AG04449 (cell line): ENCODE data around the gene SH3BGRL.

Source experiments
- CTCF ChIA-PET: fragments of 350-600 bp; formaldehyde crosslinking; extraction: SDS; loops from one replicate; lab custom pipeline; 2021; ENCODE audit warnings: antibody characterized with exemption; lab: Yijun Ruan, JAX
- POLR2A ChIA-PET: fragments of 400-600, 350-600 bp; formaldehyde crosslinking; extraction: SDS; loops from one replicate; lab custom pipeline; 2020; ENCODE audit warnings: antibody characterized with exemption, inconsistent platforms; lab: Yijun Ruan, JAX
- DNase-seq: peaks from one replicate; pipeline ENCODE4 v3.0.0-alpha.2; 2010; ENCODE audit warnings: low read depth, low spot score
- H3K4me3 ChIP-seq: 2 replicates; pipeline ENCODE4 v1.5.1; 2011; ENCODE audit warnings: low read depth, mild to moderate bottlenecking, control low read depth, low read length
- TF ChIP-seq, protein P1 (sequence below): IDR thresholded peaks from one replicate; pipeline ENCODE4 v1.5.1; 2011; ENCODE audit warnings: mild to moderate bottlenecking, moderate library complexity, low read length, control low read depth, inconsistent platforms; ENCODE audit not compliant: insufficient read depth; ENCODE audit errors: missing control alignments

SH3BGRL gene

DNA sequence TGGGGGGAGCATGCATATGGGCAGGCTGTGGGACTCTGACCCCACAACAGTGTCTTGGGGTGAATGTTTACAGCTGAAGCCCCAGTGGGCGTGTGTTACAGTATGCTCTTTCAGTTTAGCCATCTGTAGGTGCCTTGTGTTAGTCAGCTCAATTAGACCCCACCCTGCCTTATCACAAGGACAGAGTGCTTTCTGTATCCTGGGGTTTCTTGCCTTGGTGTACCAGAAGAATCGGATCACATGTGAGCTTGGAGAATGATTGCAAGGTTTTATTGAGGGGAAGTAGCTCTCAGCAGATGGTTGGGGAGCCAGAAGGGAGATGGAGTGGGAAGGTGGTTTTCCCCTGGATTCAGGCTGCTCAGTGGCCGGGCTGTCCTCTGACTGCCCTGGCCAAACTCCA lies 27.3 kb downstream of the SH3BGRL start:
- ChIA-PET CTCF (no interaction called here), POLR2A (no interaction called here)
- DNase-seq, result no peak
- TF ChIP-seq, protein P1, sequence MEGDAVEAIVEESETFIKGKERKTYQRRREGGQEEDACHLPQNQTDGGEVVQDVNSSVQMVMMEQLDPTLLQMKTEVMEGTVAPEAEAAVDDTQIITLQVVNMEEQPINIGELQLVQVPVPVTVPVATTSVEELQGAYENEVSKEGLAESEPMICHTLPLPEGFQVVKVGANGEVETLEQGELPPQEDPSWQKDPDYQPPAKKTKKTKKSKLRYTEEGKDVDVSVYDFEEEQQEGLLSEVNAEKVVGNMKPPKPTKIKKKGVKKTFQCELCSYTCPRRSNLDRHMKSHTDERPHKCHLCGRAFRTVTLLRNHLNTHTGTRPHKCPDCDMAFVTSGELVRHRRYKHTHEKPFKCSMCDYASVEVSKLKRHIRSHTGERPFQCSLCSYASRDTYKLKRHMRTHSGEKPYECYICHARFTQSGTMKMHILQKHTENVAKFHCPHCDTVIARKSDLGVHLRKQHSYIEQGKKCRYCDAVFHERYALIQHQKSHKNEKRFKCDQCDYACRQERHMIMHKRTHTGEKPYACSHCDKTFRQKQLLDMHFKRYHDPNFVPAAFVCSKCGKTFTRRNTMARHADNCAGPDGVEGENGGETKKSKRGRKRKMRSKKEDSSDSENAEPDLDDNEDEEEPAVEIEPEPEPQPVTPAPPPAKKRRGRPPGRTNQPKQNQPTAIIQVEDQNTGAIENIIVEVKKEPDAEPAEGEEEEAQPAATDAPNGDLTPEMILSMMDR, result no peak
- H3K4me3 ChIP-seq, result no peak overlapping the region

DNA sequence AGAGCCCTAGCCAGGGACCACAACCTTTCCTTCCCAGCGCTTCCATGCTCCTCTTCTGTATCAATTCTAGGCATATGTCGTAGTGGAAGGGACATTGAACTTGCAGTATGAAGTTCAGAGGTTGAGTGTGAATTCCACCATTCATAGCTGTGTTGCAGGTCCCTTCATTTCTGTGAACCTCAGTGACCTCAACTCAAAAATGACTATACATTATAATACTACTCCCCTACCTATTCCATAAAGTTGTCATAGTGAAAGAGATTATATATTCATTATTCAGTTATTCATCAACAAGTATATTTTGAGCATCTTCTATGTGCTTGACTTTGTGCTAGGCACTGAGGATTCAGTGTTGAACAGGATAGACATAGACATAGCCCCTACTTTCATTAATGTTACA lies 28.0 kb downstream of the SH3BGRL start:
- POLR2A ChIA-PET, result no interaction called here
- TF ChIP-seq, protein P1, result no peak
- CTCF ChIA-PET, result no interaction called here
- H3K4me3 ChIP-seq, result no peak overlapping the region
- no peak for DNase-seq

DNA sequence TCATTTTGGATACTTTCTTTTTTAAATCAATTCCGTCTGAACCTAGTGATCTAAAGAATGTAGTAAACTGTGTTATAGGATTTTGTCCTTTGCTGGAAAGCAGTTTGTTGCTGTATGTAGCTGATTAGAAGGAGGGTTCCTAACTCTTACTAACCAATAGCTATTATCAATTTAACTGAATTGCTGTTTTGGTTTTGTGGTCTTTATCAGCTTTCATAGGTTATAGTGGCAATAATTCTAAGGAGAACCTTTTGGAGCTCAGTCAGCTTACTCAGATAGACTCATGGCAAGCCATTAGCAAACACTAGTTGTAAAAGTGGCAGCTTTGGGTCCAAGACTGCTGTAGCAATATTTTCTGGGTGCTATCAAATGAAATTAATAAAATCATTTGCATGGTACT lies 29.6 kb downstream of the SH3BGRL start:
- CTCF ChIA-PET, result no interaction called here
- POLR2A ChIA-PET, result no interaction called here
- TF ChIP-seq, protein P1, result no peak

DNA sequence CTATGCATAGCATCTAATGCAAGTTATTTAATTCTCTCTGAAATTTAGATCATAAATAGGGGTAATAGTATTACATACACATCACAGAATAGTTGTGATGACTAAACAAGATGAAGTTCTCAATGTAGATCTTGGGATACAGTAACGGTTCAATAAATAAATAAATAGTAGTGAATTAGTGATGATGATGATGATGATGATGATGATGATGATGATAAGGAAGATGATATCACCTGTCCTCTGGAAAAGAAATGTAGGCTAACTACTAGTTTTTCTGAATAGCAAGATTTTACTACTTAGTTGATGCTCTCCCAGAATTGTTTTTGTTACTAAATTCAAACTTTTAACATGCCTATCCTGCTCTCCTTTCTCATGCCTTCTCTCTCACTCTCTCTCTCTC lies 30.3 kb downstream of the SH3BGRL start:
- TF ChIP-seq, protein P1, result no peak
- DNase-seq, result no peak
- ChIA-PET CTCF (no interaction called here), POLR2A (no interaction called here)
- H3K4me3 ChIP-seq, result no peak overlapping the region

More for the DNA sequence above, 29.6 kb downstream of the SH3BGRL start:
- H3K4me3 ChIP-seq, result no peak overlapping the region
- DNase-seq, result no peak

DNA sequence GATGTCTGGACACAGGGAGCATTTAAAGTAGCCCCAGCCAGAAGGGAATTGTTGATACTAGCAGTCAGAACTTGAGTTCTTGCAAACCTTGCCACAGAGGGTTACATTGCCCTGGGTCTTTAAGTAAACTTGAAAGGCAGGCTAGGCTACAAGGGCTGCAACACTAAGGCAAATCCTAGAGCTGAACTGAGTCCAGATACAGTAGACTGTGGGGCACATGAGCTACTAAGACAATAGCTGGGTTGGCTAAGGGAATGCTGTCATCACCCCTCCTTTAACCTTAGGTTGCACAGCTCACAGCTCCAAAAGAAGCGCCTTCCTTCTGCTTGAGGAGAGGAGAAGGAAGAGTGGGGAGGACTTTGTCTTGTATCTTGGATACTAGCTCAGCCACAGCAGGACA lies 35.6 kb downstream of the SH3BGRL start:
- CTCF ChIA-PET, result no interaction called here
- no peak for DNase-seq
- TF ChIP-seq, protein P1, result no peak
- POLR2A ChIA-PET, result no interaction called here
- H3K4me3 ChIP-seq, result no peak overlapping the region

DNA sequence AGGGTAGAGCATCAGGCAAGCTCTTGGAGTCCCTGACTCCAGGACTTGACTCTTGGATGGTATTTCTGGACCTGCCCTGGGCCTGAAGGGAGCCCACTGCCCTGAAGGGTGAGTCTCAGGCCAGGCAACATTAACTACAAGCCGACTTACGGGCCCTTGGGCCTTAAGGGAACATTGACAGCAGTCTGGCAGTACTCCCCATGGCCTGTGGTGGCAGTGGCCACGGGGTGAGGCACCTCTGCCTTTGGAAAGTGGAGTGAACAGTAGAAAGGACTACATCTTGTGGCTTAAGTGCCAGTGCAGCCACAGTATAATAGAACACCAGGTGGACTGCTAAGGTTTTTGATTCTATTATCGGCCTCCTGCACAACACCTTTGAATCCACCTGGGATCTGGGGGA lies 36.3 kb downstream of the SH3BGRL start:
- POLR2A ChIA-PET, result no interaction called here
- CTCF ChIA-PET, result no interaction called here
- TF ChIP-seq, protein P1, result no peak
- no peak for DNase-seq
- no peak overlapping the region for H3K4me3 ChIP-seq
